Fibroblast of pulmonary artery (primary cell): ENCODE data around the gene SREK1.
"Not testable (repeated sequence)": the region's sequence is repeated elsewhere in the genome, so short reads cannot be mapped to it uniquely, and the experiment has no call there.

Experiments
- DNase-seq: peaks from one replicate; pipeline ENCODE4 v3.0.0-alpha.2; 2010; ENCODE audit warnings: low read depth
- H3K4me3 ChIP-seq: replicated peaks from 2 replicates; pipeline ENCODE4 v1.5.1; 2011; ENCODE audit warnings: low read depth, mild to moderate bottlenecking, control low read depth, low read length, moderate library complexity
- CTCF ChIP-seq: IDR thresholded peaks from 2 replicates; pipeline ENCODE4 v1.5.1; 2011; ENCODE audit warnings: mild to moderate bottlenecking, control low read depth, low read length, inconsistent platforms; ENCODE audit errors: missing control alignments

The SREK1 gene

DNA sequence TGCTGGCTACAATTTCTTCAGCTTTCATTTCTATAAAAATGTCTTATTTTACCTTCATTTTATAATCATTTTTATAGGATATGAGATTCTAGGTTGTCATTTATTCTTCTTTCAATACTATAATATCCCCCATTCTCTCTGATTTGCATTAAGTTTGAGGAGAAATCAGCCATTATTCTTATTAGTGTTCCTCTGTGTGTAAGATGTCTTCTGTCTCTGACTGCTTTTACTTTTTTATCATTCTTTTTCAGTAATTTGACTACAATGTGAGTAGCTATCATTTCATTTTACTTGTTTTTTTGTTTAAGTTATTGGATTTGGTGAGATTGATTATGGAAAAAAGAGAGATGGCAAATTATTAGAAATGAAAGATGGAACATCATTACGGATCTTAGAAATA is 13.6 kb upstream of the SREK1 start:
- no peak overlapping the region for H3K4me3 ChIP-seq
- no peak for DNase-seq
- TF ChIP-seq CTCF: no peak

DNA sequence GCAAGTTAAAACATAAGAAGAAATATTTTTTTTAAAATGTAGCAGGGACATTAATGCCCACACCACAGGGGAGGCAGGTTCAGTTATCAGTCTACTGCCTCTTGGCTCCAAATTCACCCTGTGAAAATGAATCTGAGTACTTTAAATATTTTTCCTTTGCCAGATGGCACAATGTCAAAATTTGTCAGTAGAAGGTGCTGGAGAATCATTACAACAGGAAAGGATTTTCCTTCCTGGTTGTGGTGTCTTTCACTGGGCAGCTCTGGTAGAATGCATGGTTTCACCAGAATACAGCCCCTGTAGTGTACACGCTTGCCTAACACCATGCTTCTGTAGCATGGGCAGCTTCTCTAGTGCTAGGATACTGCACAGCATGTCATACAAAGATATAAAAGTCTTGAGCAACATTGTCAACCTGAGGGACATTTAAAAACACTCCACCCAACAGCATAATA is 9.7 kb upstream of the SREK1 start:
- TF ChIP-seq CTCF: no peak
- H3K4me3 ChIP-seq: no peak overlapping the region
- DNase-seq: peak; percentile 23

DNA sequence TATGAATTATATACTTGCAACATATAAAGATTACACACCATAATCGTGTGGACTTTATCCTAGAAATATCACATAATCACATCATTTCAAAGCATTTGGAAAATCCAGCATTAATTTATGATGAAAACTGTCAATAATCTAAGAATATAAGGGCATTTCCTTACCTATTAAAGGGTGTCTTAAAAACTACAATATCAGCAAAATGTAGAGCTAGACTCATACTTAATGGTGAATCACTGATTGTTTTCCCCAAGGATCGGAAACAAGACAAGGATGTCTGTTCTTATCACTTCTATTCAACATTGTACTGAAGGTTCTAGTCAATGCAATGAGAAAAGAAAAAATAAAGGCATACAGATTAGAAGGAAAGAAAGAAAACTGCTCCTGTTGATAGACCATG is 8.0 kb upstream of the SREK1 start:
- DNase-seq: no peak
- TF ChIP-seq CTCF: no peak
- H3K4me3 ChIP-seq: no peak overlapping the region

- not testable (repeated sequence) for H3K4me3 ChIP-seq, DNase-seq
These were observed 7.2 kb upstream of the SREK1 start for GRCh38 chr5:66136944-66137343.

DNA sequence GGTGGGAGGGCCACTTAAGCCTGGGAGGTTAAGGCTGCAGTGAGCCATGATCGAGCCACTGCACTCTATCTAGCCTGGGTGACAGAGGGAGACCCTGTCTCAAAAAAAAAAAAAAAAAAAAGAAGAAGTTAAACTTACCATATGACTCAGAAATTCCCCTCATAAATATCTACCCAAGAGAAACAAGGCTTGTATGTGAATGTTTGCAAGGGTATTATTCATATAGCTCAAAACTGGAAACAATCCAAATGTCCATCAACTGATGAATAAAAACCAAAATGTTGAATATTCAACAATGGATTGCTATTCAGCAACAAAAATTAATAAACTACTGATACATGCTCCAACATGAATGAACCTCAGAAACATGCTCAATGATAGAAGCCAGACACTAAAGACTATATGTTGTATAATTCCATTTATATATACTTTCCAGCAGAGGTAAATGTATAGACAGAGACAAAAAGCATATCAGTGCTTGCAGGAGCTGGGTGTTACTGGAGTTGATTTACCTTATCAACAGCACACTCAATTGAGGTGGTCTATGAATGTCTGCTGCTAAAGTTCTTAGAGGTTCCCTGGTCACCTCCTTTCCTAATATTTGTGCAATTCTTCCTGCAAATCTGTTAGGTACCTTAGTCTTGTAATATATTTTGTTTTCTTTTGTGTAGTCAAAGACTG is 5.3 kb upstream of the SREK1 start:
- H3K4me3 ChIP-seq: no peak overlapping the region
- no peak for TF ChIP-seq CTCF
- DNase-seq: no peak

DNA sequence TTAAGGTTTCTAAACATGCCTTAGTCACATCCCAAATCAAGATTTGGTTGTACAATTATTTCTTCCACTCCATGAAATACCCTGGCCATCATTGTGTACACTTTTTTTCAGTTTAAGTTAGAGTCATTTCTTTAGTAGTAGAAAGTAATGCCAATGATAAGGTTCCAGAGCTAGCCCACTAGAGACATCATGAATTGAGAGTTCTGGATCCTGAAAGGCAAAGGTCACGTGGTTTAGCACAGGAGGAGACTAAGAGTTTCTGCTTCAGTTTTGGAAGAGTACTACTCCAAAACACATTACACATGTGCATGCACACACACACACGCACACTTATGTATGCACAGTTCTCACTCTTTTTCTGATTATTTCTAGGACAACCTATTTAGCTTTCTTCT is 4.8 kb upstream of the SREK1 start:
- no peak overlapping the region for H3K4me3 ChIP-seq
- no peak for TF ChIP-seq CTCF
- no peak for DNase-seq

- no peak for TF ChIP-seq CTCF
- DNase-seq: no peak
- H3K4me3 ChIP-seq: no peak overlapping the region
These were observed 1.7 kb upstream of the SREK1 start for GRCh38 chr5:66142417-66142816.
